AG04450 (cell line): ENCODE results near the gene GULP1. TPM values are rescaled to one million over a fixed set of nuclear protein-coding genes. Genes with fewer than 3 reads are reported as not detected.

Source experiments
- CTCF ChIA-PET: fragments of 300-600, 350-600 bp; formaldehyde crosslinking; extraction: SDS; loops from one replicate; lab custom pipeline; 2022; ENCODE audit warnings: antibody characterized with exemption, inconsistent platforms; lab: Charles Lee
- POLR2A ChIA-PET: fragments of 350-600 bp; formaldehyde crosslinking; extraction: SDS; loops from one replicate; lab custom pipeline; 2021; ENCODE audit warnings: antibody characterized with exemption, inconsistent platforms; lab: Yijun Ruan, JAX
- DNase-seq: peaks from one replicate; pipeline ENCODE4 v3.0.0-alpha.2; 2011; ENCODE audit warnings: low read depth, low spot score
- H3K27ac ChIP-seq: one replicate; pipeline ENCODE4 v1.5.1; 2012; ENCODE audit warnings: low read depth, low read length, control low read depth
- H3K27me3 ChIP-seq: one replicate; pipeline ENCODE4 v1.6.0; 2012; ENCODE audit warnings: low read length; ENCODE audit not compliant: control insufficient read depth, insufficient read depth
- H3K4me3 ChIP-seq: 2 replicates; pipeline ENCODE4 v1.5.1; 2011; ENCODE audit warnings: mild to moderate bottlenecking, low read depth, low read length, control low read depth
- H3K9me3 ChIP-seq: 2 replicates; pipeline ENCODE4 v1.5.1; 2012; ENCODE audit warnings: low read length; ENCODE audit not compliant: control insufficient read depth, insufficient read depth
- CTCF ChIP-seq: IDR thresholded peaks from 2 replicates; pipeline ENCODE4 v1.5.1; 2011; ENCODE audit warnings: low read depth, low read length, control low read depth, inconsistent platforms
- polyA plus RNA-seq: library from polyadenylated mRNA; depleted of rRNA; stranded (reverse); fragments of >200 nt; gene quantifications from 2 replicates; pipeline ENCODE4 v1.2.3, GENCODE V29; 2011

The GULP1 gene
- polyA plus RNA-seq, 1 experiment = 44.7 TPM

GRCh38 chr2:188506843-188507242 is 215.2 kb downstream of the GULP1 start:
- Histone ChIP-seq H3K27ac (no peak overlapping the region), H3K9me3 (no peaks in the 10 kb centered on the region), H3K4me3 (no peak overlapping the region), H3K27me3 (no peaks in the 10 kb centered on the region)
- ChIA-PET CTCF (interaction anchor here (1.1 kb wide), 1 partner anchor 1007 kb away, joined by 4 read pairs; no protein-coding TSS in a partner anchor), POLR2A (no interaction called here)
- no peak for TF ChIP-seq CTCF
- DNase-seq = no peak

GRCh38 chr2:188511346-188511745 is 219.7 kb downstream of the GULP1 start:
- ChIA-PET CTCF (interaction anchor here (0.5 to 3.6 kb wide), 11 partner anchors 202 to 1012 kb away, joined by 3 to 31 read pairs (median 7); partner anchors contain the start of gene GULP1), POLR2A (interaction anchor here (1.2 kb wide), 1 partner anchor 219 kb away, joined by 5 read pairs; no protein-coding TSS in a partner anchor)
- Histone ChIP-seq H3K9me3 (no peaks in the 10 kb centered on the region), H3K4me3 (no peak overlapping the region), H3K27ac (no peak overlapping the region), H3K27me3 (no peaks in the 10 kb centered on the region)
- TF ChIP-seq CTCF = no peak
- DNase-seq = no peak

- no peaks in the 10 kb centered on the region for H3K9me3 ChIP-seq
- peak; percentile 43 for DNase-seq
- H3K27me3 ChIP-seq = no peaks in the 10 kb centered on the region
- no peak overlapping the region for H3K27ac ChIP-seq
- no peak overlapping the region for H3K4me3 ChIP-seq
- POLR2A ChIA-PET = no interaction called here
- CTCF ChIA-PET = interaction anchor here (0.6 to 3.6 kb wide), 17 partner anchors 18 to 1013 kb away, joined by 3 to 31 read pairs (median 4); partner anchors contain the start of gene GULP1
- peak; percentile 67 for TF ChIP-seq CTCF
Observed at GRCh38 chr2:188512456-188512855, 220.8 kb downstream of the GULP1 start.

GRCh38 chr2:188515918-188516317 is 224.2 kb downstream of the GULP1 start:
- POLR2A ChIA-PET = no interaction called here
- H3K9me3 ChIP-seq = no peaks in the 10 kb centered on the region
- TF ChIP-seq CTCF = no peak
- H3K27me3 ChIP-seq = no peaks in the 10 kb centered on the region
- CTCF ChIA-PET = no interaction called here
- H3K27ac ChIP-seq = no peak overlapping the region
- DNase-seq = no peak
- no peak overlapping the region for H3K4me3 ChIP-seq

- no peak for DNase-seq
- H3K27me3 ChIP-seq = no peaks in the 10 kb centered on the region
- H3K4me3 ChIP-seq = no peak overlapping the region
- POLR2A ChIA-PET = no interaction called here
- H3K9me3 ChIP-seq = no peaks in the 10 kb centered on the region
- H3K27ac ChIP-seq = no peak overlapping the region
- CTCF ChIA-PET = interaction anchor here (1.0 kb wide), 1 partner anchor 937 kb away, joined by 3 read pairs; no protein-coding TSS in a partner anchor
- TF ChIP-seq CTCF = no peak
Observed at GRCh38 chr2:188517549-188518215, 226.0 kb downstream of the GULP1 start.
